WTC11 (cell line): ENCODE data around the gene EPS8L2. TPM values are rescaled to one million over a fixed set of nuclear protein-coding genes. Genes with fewer than 3 reads are reported as not detected.

Experiments used
- ATAC-seq: fragments of 200-7000 bp; cut with Tn5 transposase; 2 replicates; pipeline ENCODE4 v1.10.0; 2021; ENCODE audit warnings: mild to moderate bottlenecking, moderate library complexity
- CTCF ChIA-PET: fragments of 300-600 bp; sonication (Branson Sonifier 250); formaldehyde crosslinking; loops from one replicate; lab custom pipeline; 2021; ENCODE audit warnings: antibody characterized with exemption; lab: Charles Lee
- POLR2A ChIA-PET: fragments of 350-600 bp; sonication (Branson Sonifier 250); formaldehyde crosslinking; loops from one replicate; lab custom pipeline; 2021; ENCODE audit warnings: antibody characterized with exemption; lab: Charles Lee
- DNase-seq: peaks from one replicate; pipeline ENCODE4 v3.0.0; 2021; ENCODE audit warnings: low spot score
- H3K27ac Mint-ChIP-seq: 2 replicates; pipeline ENCODE4 v1.8.0; 2021; ENCODE audit warnings: mixed read lengths
- H3K27me3 Mint-ChIP-seq: 2 replicates; pipeline ENCODE4 v1.8.0; 2021; ENCODE audit warnings: low read depth, mild to moderate bottlenecking, moderate library complexity, mixed read lengths
- H3K36me3 Mint-ChIP-seq: 2 replicates; pipeline ENCODE4 v1.8.0; 2021; ENCODE audit warnings: mixed read lengths
- H3K4me1 Mint-ChIP-seq: 2 replicates; pipeline ENCODE4 v1.8.0; 2022; ENCODE audit warnings: mixed read lengths
- H3K4me3 Mint-ChIP-seq: 2 replicates; pipeline ENCODE4 v1.8.0; 2021; ENCODE audit warnings: mild to moderate bottlenecking, moderate library complexity, mixed read lengths
- H3K9me3 Mint-ChIP-seq: 2 replicates; pipeline ENCODE4 v1.8.0; 2021; ENCODE audit warnings: mixed read lengths
- CREB1 ChIP-seq: sonication (generic); formaldehyde crosslinking; IDR thresholded peaks from 2 replicates; pipeline ENCODE4 v1.8.0; 2023; ENCODE audit warnings: mild to moderate bottlenecking, missing genetic modification reagents
- ETV6 ChIP-seq: sonication (generic); formaldehyde crosslinking; IDR thresholded peaks from 2 replicates; pipeline ENCODE4 v1.8.1; 2022; ENCODE audit warnings: mild to moderate bottlenecking, missing genetic modification reagents
- GABPB1 ChIP-seq: sonication (generic); formaldehyde crosslinking; IDR thresholded peaks from 2 replicates; pipeline ENCODE4 v1.8.1; 2023; ENCODE audit warnings: mild to moderate bottlenecking, missing genetic modification reagents
- MXD4 ChIP-seq: fragments of 250-450 bp; sonication (Bioruptor Pico); IDR thresholded peaks from 2 replicates; pipeline ENCODE4 v1.8.0; 2021; ENCODE audit warnings: mild to moderate bottlenecking, moderate library complexity, borderline replicate concordance
- NFATC4 ChIP-seq: fragments of 250-450 bp; sonication (Bioruptor Pico); IDR thresholded peaks from 2 replicates; pipeline ENCODE4 v1.9.0; 2021; ENCODE audit warnings: mild to moderate bottlenecking
- NR2C2 ChIP-seq: sonication (generic); formaldehyde crosslinking; IDR thresholded peaks from 2 replicates; pipeline ENCODE4 v1.8.0; 2022; ENCODE audit warnings: mild to moderate bottlenecking, missing genetic modification reagents
- NR3C1 ChIP-seq: sonication (generic); formaldehyde crosslinking; conservative IDR thresholded peaks from 2 replicates; pipeline ENCODE4 v1.8.1; 2023; ENCODE audit warnings: low read depth, mild to moderate bottlenecking, missing genetic modification reagents
- PREB ChIP-seq: sonication (generic); formaldehyde crosslinking; IDR thresholded peaks from 2 replicates; pipeline ENCODE4 v1.8.1; 2022; ENCODE audit warnings: mild to moderate bottlenecking, missing genetic modification reagents, moderate library complexity, borderline replicate concordance
- RORB ChIP-seq: fragments of 250-450 bp; sonication (Bioruptor Pico); IDR thresholded peaks from 2 replicates; pipeline ENCODE4 v1.9.0; 2021; ENCODE audit warnings: mild to moderate bottlenecking
- USF2 ChIP-seq: sonication (generic); formaldehyde crosslinking; IDR thresholded peaks from 2 replicates; pipeline ENCODE4 v1.8.1; 2023; ENCODE audit warnings: mild to moderate bottlenecking, missing genetic modification reagents, moderate library complexity
- ZBTB21 ChIP-seq: sonication (generic); formaldehyde crosslinking; IDR thresholded peaks from 2 replicates; pipeline ENCODE4 v1.8.1; 2023; ENCODE audit warnings: mild to moderate bottlenecking, missing genetic modification reagents, borderline replicate concordance
- ZNF219 ChIP-seq: sonication (generic); formaldehyde crosslinking; IDR thresholded peaks from 2 replicates; pipeline ENCODE4 v1.8.0; 2023; ENCODE audit warnings: missing genetic modification reagents, mild to moderate bottlenecking, borderline replicate concordance
- ZNF532 ChIP-seq: fragments of 250-450 bp; sonication (Bioruptor Pico); IDR thresholded peaks from 2 replicates; pipeline ENCODE4 v1.9.0; 2021; ENCODE audit warnings: mild to moderate bottlenecking, borderline replicate concordance
- ZNF671 ChIP-seq: fragments of 250-450 bp; sonication (Bioruptor Pico); IDR thresholded peaks from 2 replicates; pipeline ENCODE4 v1.8.0; 2021; ENCODE audit warnings: mild to moderate bottlenecking
- total RNA-seq: library from RNA; stranded (reverse); gene quantifications from 3 replicates; pipeline ENCODE4 v1.2.3, GENCODE V29; 2021
- TF ChIP-seq, protein P1 (sequence below): sonication (generic); formaldehyde crosslinking; IDR thresholded peaks from 2 replicates; pipeline ENCODE4 v1.8.0; 2023; ENCODE audit warnings: missing genetic modification reagents, mild to moderate bottlenecking, borderline replicate concordance

Gene EPS8L2
- total RNA-seq, 1 experiment from 2014 or later: 51.6 TPM

DNA sequence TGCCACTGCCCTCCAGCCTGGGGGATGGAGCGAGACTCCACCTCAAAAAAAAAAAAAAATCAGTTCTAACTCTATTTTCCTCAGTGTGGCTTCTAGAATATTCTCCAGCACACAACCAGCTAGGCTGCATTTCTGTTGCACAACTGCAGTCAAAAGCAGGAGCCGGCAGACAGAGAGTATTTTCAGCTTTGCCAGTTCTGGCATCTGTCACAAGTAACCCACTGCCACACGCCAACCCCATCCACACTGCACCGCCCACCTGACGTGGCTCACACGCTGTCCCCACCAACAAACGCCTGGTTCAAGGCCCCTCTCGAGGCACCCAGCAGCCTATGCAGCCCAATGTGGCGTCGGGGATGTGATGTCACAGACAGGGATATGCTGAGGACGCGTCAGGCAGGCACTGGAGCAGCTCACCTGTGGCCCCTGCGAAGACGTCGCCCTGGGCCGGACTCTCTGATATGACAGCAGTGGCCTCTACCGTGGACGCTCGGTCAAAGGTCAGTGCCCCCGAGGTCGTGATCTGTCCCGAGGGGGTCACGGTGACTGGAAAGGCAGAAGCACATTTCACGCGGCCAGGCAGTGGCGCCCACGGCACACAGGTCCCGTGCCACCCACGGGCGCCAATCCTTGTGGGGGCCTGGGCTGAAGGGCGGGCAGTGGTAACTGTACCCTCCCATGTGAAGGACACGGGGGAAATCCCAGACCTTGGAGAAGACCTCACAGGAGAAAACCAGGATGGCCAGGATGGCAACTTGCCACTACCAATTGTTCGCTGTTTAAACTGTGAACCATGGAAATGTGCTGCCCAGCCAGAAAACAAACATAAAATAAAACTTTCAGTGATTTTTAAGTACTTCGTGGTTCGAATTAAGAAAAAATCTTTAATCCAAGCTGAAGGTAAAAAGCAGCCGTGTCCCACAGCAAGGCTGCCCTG, 26.5 kb upstream of the EPS8L2 start:
- Mint-ChIP-seq H3K27ac (0 out of 2 replicates have a peak overlapping the region, but pooled peaks have one; percentile 74), H3K36me3 (peaks cover 66% of the 10 kb centered on the region), H3K9me3 (no peaks in the 10 kb centered on the region), H3K4me3 (no peak overlapping the region), H3K4me1 (peaks cover 17% of the 10 kb centered on the region), H3K27me3 (no peaks in the 10 kb centered on the region)
- ChIA-PET CTCF (interaction anchor here (2.3 kb wide), 1 partner anchor 14 kb away, joined by 6 read pairs; no protein-coding TSS in a partner anchor), POLR2A (interaction anchor here (0.6 to 0.9 kb wide), 2 partner anchors 10 to 15 kb away, joined by 4 to 5 read pairs; partner anchors contain the start of gene DEAF1)
- TF ChIP-seq NFATC4 (CRISPR knock-in tag): no peak
- no peak for TF ChIP-seq ZNF219 (CRISPR knock-in tag)
- TF ChIP-seq, protein P1, sequence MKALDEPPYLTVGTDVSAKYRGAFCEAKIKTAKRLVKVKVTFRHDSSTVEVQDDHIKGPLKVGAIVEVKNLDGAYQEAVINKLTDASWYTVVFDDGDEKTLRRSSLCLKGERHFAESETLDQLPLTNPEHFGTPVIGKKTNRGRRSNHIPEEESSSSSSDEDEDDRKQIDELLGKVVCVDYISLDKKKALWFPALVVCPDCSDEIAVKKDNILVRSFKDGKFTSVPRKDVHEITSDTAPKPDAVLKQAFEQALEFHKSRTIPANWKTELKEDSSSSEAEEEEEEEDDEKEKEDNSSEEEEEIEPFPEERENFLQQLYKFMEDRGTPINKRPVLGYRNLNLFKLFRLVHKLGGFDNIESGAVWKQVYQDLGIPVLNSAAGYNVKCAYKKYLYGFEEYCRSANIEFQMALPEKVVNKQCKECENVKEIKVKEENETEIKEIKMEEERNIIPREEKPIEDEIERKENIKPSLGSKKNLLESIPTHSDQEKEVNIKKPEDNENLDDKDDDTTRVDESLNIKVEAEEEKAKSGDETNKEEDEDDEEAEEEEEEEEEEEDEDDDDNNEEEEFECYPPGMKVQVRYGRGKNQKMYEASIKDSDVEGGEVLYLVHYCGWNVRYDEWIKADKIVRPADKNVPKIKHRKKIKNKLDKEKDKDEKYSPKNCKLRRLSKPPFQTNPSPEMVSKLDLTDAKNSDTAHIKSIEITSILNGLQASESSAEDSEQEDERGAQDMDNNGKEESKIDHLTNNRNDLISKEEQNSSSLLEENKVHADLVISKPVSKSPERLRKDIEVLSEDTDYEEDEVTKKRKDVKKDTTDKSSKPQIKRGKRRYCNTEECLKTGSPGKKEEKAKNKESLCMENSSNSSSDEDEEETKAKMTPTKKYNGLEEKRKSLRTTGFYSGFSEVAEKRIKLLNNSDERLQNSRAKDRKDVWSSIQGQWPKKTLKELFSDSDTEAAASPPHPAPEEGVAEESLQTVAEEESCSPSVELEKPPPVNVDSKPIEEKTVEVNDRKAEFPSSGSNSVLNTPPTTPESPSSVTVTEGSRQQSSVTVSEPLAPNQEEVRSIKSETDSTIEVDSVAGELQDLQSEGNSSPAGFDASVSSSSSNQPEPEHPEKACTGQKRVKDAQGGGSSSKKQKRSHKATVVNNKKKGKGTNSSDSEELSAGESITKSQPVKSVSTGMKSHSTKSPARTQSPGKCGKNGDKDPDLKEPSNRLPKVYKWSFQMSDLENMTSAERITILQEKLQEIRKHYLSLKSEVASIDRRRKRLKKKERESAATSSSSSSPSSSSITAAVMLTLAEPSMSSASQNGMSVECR: no peak
- no peak for TF ChIP-seq CREB1 (CRISPR knock-in tag)
- no peak for TF ChIP-seq USF2
- TF ChIP-seq ZNF671 (CRISPR knock-in tag): no peak
- no peak for TF ChIP-seq RORB
- no peak for TF ChIP-seq NR3C1 (CRISPR knock-in tag)
- TF ChIP-seq NR2C2 (CRISPR knock-in tag): no peak
- TF ChIP-seq ZBTB21: no peak
- TF ChIP-seq MXD4: no peak
- DNase-seq (no peak), ATAC-seq (no peak)

GRCh38 chr11:680476-680875, 25.6 kb upstream of the EPS8L2 start:
- Mint-ChIP-seq H3K27me3 (no peaks in the 10 kb centered on the region), H3K4me3 (no peak overlapping the region), H3K36me3 (peaks cover 67% of the 10 kb centered on the region), H3K9me3 (no peaks in the 10 kb centered on the region), H3K27ac (peak overlapping the region; percentile 74; the same call in 1 of the 2 replicates), H3K4me1 (peaks cover 17% of the 10 kb centered on the region)
- TF ChIP-seq NR3C1 (CRISPR knock-in tag): no peak
- TF ChIP-seq PREB (CRISPR knock-in tag): no peak
- no peak for TF ChIP-seq GABPB1 (CRISPR knock-in tag)
- TF ChIP-seq ETV6 (CRISPR knock-in tag): no peak
- no peak for TF ChIP-seq ZNF532 (CRISPR knock-in tag)
- ATAC-seq: no peak
- ChIA-PET POLR2A (interaction anchor here (0.9 kb wide), 1 partner anchor 14 kb away, joined by 4 read pairs; the partner anchor contains the start of gene DEAF1), CTCF (interaction anchor here (2.1 to 2.3 kb wide), 2 partner anchors 13 to 47 kb away, joined by 6 to 7 read pairs; no protein-coding TSS in a partner anchor)
- DNase-seq: no peak
